HCEC 1CT (cell line): ENCODE measurements around the gene KRTAP2-2.

Experiments
- DNase-seq: peaks from one replicate; pipeline ENCODE4 v3.0.0-alpha.2; 2017

KRTAP2-2 gene

GRCh38 chr17:41019415-41019814 lies 35.6 kb downstream of the KRTAP2-2 start:
- DNase-seq = no peak

GRCh38 chr17:41018541-41018940 lies 36.5 kb downstream of the KRTAP2-2 start:
- no peak for DNase-seq

- DNase-seq = no peak
Measured at GRCh38 chr17:41016578-41017215, 38.3 kb downstream of the KRTAP2-2 start.

GRCh38 chr17:41015454-41015853 lies 39.6 kb downstream of the KRTAP2-2 start:
- no peak for DNase-seq

- DNase-seq = peak; percentile 5
Measured at GRCh38 chr17:41013606-41014005, 41.4 kb downstream of the KRTAP2-2 start.

- peak; percentile 48 for DNase-seq
Measured at GRCh38 chr17:41013181-41013580, 41.8 kb downstream of the KRTAP2-2 start.

GRCh38 chr17:41012326-41013120 lies 42.5 kb downstream of the KRTAP2-2 start:
- no peak for DNase-seq

- no peak for DNase-seq
Measured at GRCh38 chr17:41010441-41010840, 44.6 kb downstream of the KRTAP2-2 start.

GRCh38 chr17:41009936-41010335 lies 45.1 kb downstream of the KRTAP2-2 start:
- no peak for DNase-seq

- no peak for DNase-seq
Measured at GRCh38 chr17:41009301-41009760, 45.7 kb downstream of the KRTAP2-2 start.

GRCh38 chr17:41008811-41009210 lies 46.2 kb downstream of the KRTAP2-2 start, which contains the start of gene KRTAP3-1:
KRTAP3-1 (minus strand) TSS chr17:41009128; CDS start chr17:41009074, 54 bp downstream.
- no peak for DNase-seq
